Measurements from ENCODE around the gene IQCF6.
"Not testable (repeated sequence)": the region's sequence is repeated elsewhere in the genome, so short reads cannot be mapped to it uniquely, and the experiment has no call there.

The IQCF6 gene

GRCh38 chr3:51753763-51754750 lies 25.0 kb downstream of the IQCF6 start:
- DNase-seq: not testable (repeated sequence)

- DNase-seq: no peak
Measured at GRCh38 chr3:51751287-51751686, 27.8 kb downstream of the IQCF6 start.

GRCh38 chr3:51750878-51751277 lies 28.2 kb downstream of the IQCF6 start:
- no peak for DNase-seq

- no peak for DNase-seq
Measured at GRCh38 chr3:51748327-51748726, 30.7 kb downstream of the IQCF6 start.

- DNase-seq: no peak
Measured at GRCh38 chr3:51747840-51748239, 31.2 kb downstream of the IQCF6 start.

GRCh38 chr3:51742978-51743377 lies 36.1 kb downstream of the IQCF6 start:
- DNase-seq: not testable (repeated sequence)

GRCh38 chr3:51742320-51742719 lies 36.7 kb downstream of the IQCF6 start:
- DNase-seq: not testable (repeated sequence)

GRCh38 chr3:51739110-51739509 lies 39.9 kb downstream of the IQCF6 start:
- DNase-seq: no peak

GRCh38 chr3:51735950-51736349 lies 43.1 kb downstream of the IQCF6 start:
- DNase-seq: no peak

GRCh38 chr3:51735039-51735438 lies 44.0 kb downstream of the IQCF6 start:
- no peak for DNase-seq

- DNase-seq: no peak
Measured at GRCh38 chr3:51734572-51734907, 44.5 kb downstream of the IQCF6 start.

GRCh38 chr3:51733859-51734571 lies 45.0 kb downstream of the IQCF6 start:
- DNase-seq: no peak

- DNase-seq: no peak
Measured at GRCh38 chr3:51729042-51729633, 49.9 kb downstream of the IQCF6 start.

All from NCI-H2171 treated with DMSO at 0.1 percent for 48 hours (cell line).